Measurements from ENCODE around the gene RNF180.

- no peak for TF ChIP-seq EZH2 (IDR thresholded peaks at IDR 0.05; ENCODE audit: low read length, unreplicated experiment)
- TF ChIP-seq CTCF (conservative IDR thresholded peaks at IDR 0.05; ENCODE audit: low read depth, low read length) = no peak
- no peak for TF ChIP-seq EZH2phosphoT487 (IDR thresholded peaks at IDR 0.05; ENCODE audit: borderline replicate concordance, low read length)
These were observed 25.1 kb downstream of the RNF180 start for GRCh38 chr5:64190562-64191306.

Measured in PC-3 (cell line).